Measurements from ENCODE around the gene MOB1A.
"Not testable (repeated sequence)": the region's sequence is repeated elsewhere in the genome, so short reads cannot be mapped to it uniquely, and the experiment has no call there.

The MOB1A gene

DNA sequence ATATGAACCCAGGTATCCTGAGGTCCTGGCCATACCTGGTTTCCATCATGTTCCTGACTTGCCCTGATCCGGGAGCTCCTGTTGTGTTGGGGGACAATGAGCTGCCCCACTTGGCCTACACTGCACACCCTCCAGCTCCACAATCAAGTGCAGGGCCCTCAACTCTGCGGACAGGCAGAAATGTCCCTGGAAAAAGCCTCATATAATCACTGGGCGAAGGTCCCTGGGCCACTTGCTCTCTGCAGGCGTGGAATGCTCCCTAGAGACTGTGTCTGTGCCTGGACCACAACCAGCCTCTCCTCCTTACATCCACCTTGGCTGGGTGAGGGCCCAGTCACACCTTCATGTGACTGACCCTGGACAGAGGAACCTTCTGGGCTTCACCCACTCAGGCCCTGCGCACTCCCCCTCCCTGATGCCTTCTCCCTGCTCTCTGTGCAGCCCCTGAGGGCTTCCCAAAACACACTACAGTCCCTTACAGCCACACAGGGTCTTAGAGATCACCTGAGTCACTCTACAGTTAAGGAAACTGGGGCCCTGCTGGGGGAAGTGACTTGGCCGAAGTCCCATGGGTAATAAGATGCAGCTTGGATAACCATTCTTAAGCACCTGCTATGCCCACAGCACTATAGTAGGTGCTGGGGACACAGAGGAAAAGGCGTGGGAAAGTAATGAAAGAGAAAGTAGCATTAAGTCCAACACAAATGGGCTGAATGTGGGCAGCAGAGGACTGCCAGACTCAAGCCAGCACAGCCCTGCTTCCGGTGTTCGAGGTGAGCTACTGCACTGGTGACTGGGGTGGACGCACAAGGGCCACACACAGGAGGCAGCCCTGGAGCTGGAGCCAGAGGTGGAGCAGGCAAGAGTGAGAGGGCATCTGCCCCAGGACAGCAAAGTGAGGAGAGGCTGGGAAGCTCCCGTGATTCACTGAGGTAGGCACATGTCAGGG, 40.8 kb downstream of the MOB1A start:
- Histone ChIP-seq H4K20me1 (peaks cover 0 to 17% (median 8%) of the 10 kb centered on the region in 11 experiments; a peak in 6 of 22 replicates), H3K9me3 (replicated peaks in 1 of 11) (peaks cover 0 to 5% (median 0%) of the 10 kb centered on the region in 11 experiments; a peak in 1 of 22 replicates), H3K4me1 (peaks cover 0 to 13% (median 10%) of the 10 kb centered on the region in 10 experiments; a peak in 12 of 20 replicates), H3K27ac (no peak overlapping the region), H3K9ac (no peak overlapping the region), H3K4me2 (peak overlapping the region in 6 of 11 experiments; percentile 5 to 38 (median 18); a peak in 8 of 22 replicates), H3K4me3 (no peak overlapping the region), H3K27me3 (no peaks in the 10 kb centered on the region), H3K36me3 (peaks cover 28 to 95% (median 69%) of the 10 kb centered on the region in 11 experiments)
- TF ChIP-seq Cebpa-rat (IDR thresholded peaks at IDR 0.05): no peak

DNA sequence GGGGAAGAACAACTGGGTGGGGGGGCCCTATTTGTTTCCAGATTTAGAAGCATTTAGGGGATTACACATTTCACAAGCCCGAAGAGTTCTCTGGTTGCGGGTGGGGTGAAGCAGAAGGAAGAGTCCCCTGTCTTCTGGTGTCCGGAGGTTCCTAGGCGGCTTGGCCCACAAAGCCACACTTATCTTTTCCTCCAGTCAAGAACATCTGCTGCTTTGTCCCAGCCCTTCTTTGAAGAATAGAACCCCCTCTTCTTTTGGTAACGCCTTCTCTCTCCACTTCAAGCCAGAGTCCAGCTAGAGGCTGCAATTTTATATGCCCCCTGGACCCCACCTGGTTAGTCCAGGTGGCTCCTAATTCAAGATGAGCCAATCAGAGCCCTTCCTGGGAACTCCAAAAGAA, 46.8 kb downstream of the MOB1A start:
- peaks cover 0 to 5% (median 0%) of the 10 kb centered on the region in 11 experiments; a peak in 1 of 22 replicates for H3K9me3 ChIP-seq (replicated peaks in 1 of 11)
- H3K27ac ChIP-seq: no peak overlapping the region
- peaks cover 11 to 42% (median 31%) of the 10 kb centered on the region in 11 experiments for H3K36me3 ChIP-seq
- TF ChIP-seq Cebpa-rat (IDR thresholded peaks at IDR 0.05): no peak
- H3K4me3 ChIP-seq: no peak overlapping the region
- no peak overlapping the region for H3K9ac ChIP-seq
- peak overlapping the region in 2 of 11 experiments; percentile 21 to 26; a peak in 3 of 22 replicates for H3K4me2 ChIP-seq
- peaks cover 0 to 7% (median 0%) of the 10 kb centered on the region in 10 experiments; a peak in 5 of 20 replicates for H3K4me1 ChIP-seq
- H3K27me3 ChIP-seq: no peaks in the 10 kb centered on the region
- no peaks in the 10 kb centered on the region; a peak in 2 of 22 replicates for H4K20me1 ChIP-seq

DNA sequence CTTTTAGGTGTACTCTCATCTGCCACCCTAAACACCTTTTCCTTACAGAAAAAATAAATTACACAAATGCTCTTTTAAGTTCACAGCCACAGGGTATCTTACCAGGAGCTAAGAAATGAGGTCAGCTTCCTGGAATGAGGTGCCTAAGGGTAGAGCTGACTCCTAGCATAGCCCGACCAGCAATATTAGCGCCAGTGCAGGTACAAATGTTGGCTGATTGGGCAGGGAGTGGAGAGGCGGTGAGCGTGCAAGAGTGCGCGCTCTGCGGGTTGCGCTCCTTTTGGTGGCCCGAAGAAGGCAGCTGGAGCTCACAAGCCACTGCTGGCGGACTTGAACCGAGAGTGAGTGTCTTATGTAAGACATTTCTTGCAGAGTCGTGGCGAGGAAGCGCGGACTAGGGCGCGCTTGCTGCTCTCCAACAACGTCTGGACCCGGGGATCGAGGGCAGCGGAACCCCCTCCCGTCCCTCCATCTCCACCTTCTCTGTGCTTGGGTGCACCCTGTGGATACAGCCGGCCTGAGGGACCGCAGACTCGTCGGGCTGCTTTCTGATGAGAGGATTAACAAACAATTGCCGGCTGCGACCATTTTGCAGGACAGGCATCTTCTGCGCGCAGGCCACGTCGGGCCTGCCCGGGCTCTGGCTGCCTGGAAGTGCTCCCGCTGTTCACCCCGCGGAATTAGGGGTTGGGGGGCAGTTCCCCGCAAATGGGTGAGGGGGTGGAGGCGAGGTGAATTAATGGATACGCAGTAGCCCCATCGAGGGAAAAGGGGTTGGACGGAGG, 48.3 kb downstream of the MOB1A start:
- no peak overlapping the region for H3K27ac ChIP-seq
- H3K9ac ChIP-seq: no peak overlapping the region
- H3K4me3 ChIP-seq: no peak overlapping the region
- TF ChIP-seq Cebpa-rat (IDR thresholded peaks at IDR 0.05): no peak
- peaks cover 0 to 5% (median 0%) of the 10 kb centered on the region in 11 experiments; a peak in 1 of 22 replicates for H3K9me3 ChIP-seq (replicated peaks in 1 of 11)
- H4K20me1 ChIP-seq: no peaks in the 10 kb centered on the region
- H3K4me2 ChIP-seq: no peak overlapping the region
- H3K27me3 ChIP-seq: no peaks in the 10 kb centered on the region
- H3K4me1 ChIP-seq: peaks cover 0 to 7% (median 0%) of the 10 kb centered on the region in 10 experiments; a peak in 5 of 20 replicates
- H3K36me3 ChIP-seq: peaks cover 11 to 30% (median 22%) of the 10 kb centered on the region in 11 experiments

DNA sequence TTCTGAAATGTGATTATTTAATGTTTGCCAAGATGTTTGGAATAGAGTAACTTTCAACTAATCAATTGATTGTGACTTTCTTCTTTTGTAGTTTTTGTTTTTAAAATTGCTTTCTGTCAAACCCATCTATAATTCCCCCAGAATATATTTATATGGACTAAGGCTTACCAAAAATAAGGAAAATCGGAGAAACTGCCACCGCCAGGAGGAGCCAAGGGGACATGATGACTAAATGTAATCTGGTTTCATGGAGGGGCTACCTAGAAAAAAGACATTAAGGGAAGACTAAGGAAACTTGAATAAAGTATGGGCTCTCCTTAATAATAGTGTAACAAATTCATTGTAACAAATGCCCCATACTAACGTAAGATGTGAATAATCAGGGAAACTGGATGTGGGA, 50.5 kb downstream of the MOB1A start:
- Histone ChIP-seq H3K36me3 (peaks cover 0 to 9% (median 2%) of the 10 kb centered on the region in 11 experiments; a peak in 13 of 22 replicates), H3K27ac (no peak overlapping the region), H3K4me3 (no peak overlapping the region), H3K9me3 (replicated peaks in 1 of 11) (peaks cover 2 to 13% (median 8%) of the 10 kb centered on the region in 11 experiments), H3K4me2 (no peak overlapping the region), H3K27me3 (no peaks in the 10 kb centered on the region), H3K4me1 (peaks cover 0 to 7% (median 0%) of the 10 kb centered on the region in 10 experiments; a peak in 5 of 20 replicates), H4K20me1 (no peaks in the 10 kb centered on the region), H3K9ac (no peak overlapping the region)
- no peak for TF ChIP-seq Cebpa-rat (IDR thresholded peaks at IDR 0.05)

DNA sequence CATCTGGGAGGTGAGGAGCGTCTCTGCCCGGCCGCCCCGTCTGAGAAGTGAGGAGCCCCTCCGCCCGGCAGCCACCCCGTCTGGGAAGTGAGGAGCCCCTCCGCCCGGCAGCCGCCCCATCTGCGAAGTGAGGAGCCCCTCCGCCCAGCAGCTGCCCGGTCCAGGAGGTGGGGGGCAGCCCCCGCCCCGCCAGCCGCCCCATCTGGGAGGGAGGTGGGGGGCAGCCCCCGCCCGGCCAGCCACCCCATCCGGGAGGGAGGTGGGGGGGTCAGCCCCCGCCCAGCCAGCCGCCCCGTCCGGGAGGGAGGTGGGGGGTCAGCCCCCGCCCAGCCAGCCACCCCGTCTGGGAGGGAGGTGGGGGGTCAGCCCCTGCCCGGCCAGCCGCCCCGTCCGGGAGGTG, 54.7 kb downstream of the MOB1A start:
- not testable (repeated sequence) for H3K9ac ChIP-seq, H3K4me1 ChIP-seq, H3K4me3 ChIP-seq, H3K36me3 ChIP-seq, H3K27ac ChIP-seq, H3K4me2 ChIP-seq, H3K27me3 ChIP-seq, H4K20me1 ChIP-seq
- peaks cover 18 to 41% (median 33%) of the 10 kb centered on the region in 11 experiments for H3K9me3 ChIP-seq (replicated peaks in 1 of 11)

DNA sequence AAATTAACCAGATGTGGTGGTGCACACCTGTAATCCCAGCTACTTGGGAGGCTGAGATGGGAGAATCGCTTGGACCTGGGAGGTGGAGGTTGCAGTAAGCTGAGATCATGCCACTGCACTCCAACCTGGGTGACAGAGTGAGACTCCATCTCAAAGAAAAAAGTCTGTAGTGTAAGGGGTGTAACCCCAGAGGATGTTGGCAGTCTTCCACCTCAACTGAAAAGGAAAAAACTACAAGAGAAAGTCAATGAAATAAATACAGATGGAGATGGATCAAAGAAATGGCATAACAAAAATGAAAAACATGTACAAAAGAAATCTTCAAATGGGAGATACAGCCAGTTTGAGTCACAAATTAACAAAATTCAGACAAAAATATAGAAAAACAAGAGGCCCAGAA, 56.8 kb downstream of the MOB1A start:
- not testable (repeated sequence) for H4K20me1 ChIP-seq, H3K4me3 ChIP-seq, H3K4me2 ChIP-seq, H3K36me3 ChIP-seq, H3K27me3 ChIP-seq, H3K4me1 ChIP-seq, H3K9ac ChIP-seq, H3K27ac ChIP-seq
- H3K9me3 ChIP-seq (replicated peaks in 1 of 11): peaks cover 18 to 41% (median 33%) of the 10 kb centered on the region in 11 experiments

DNA sequence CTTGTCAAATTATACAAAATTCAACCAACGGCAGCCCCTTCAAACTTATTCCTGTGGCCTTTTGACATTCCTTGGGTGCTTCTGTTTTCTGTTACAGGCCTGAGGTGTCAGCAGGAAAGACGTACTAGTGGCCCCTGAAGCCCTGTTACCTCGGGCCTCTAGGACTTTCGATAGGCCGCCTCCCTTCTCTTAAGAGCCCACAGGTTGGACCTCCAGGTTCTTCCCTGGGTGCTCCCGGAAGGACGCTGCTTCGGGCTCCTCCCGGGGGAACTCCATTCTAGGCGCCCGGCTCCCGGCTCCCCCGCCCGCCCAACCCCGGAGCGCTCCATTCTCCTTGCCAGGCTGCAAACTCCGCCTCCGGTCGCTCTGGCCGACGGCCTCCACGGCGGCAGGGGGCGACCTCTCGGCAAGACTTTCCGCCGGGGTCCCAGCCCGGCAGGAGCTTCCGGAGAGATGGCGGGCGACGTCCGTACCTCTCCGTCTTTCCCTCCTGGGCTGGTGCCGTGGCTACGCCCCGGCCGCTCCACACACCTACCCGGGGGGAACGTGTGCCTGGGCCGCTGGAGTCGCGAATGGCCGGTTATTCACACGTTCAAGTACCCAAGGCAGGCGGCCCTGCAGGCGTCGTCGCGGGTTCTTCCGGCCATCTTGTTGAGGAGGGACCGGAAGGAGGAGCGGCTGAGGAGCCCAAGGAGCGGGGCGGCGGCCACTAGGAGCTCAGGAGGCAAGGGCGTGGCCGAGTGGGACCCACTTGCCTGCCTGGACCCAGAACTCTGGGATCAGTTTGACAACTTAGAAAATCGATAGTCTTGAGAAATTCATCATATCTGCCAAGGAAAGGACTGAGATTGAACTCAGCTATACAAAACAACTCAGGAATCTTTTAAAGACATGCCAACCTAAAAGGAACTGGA, 58.5 kb downstream of the MOB1A start:
- Histone ChIP-seq H3K4me2 (peak overlapping the region; percentile 44 to 61 (median 51); a peak in 21 of 22 replicates), H4K20me1 (no peaks in the 10 kb centered on the region), H3K27ac (peak overlapping the region; percentile 85 to 93 (median 88)), H3K4me3 (peak overlapping the region; percentile 55 to 74 (median 66)), H3K9ac (peak overlapping the region; percentile 75 to 88 (median 83)), H3K4me1 (no peaks in the 10 kb centered on the region), H3K27me3 (peaks cover 0 to 5% (median 0%) of the 10 kb centered on the region in 11 experiments; a peak in 5 of 22 replicates), H3K36me3 (no peaks in the 10 kb centered on the region; a peak in 1 of 22 replicates), H3K9me3 (replicated peaks in 1 of 11) (peaks cover 18 to 41% (median 33%) of the 10 kb centered on the region in 11 experiments)
- TF ChIP-seq Cebpa-rat (IDR thresholded peaks at IDR 0.05): no peak

DNA sequence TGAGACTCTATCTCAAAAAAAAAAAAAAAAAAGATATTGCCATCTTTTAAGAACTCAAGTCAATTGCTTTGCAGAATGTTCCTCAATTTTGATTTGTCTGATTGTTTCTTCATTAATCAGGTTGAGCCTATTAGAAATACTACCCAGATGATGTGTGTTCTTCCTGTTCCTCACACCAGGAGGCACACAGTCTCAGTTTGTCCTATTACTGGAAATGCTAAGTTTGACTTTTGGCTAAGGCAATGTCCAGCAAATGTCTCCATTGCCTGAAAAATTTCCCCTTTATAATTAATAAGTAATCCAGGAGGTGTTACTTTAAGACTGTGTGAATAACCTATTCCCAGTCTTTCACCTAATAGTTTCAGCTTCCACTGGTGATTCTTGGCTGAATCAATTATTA, 59.3 kb downstream of the MOB1A start:
- Histone ChIP-seq H3K4me2 (peak overlapping the region in 9 of 11 experiments; percentile 44 to 61 (median 51); a peak in 12 of 22 replicates), H3K4me3 (peak overlapping the region in 5 of 10 experiments; percentile 60 to 74 (median 66); a peak in 6 of 20 replicates), H3K4me1 (no peaks in the 10 kb centered on the region), H3K27ac (peak overlapping the region in 2 of 11 experiments; percentile 88 to 91; a peak in 2 of 22 replicates), H3K9me3 (replicated peaks in 1 of 11) (peaks cover 18 to 41% (median 33%) of the 10 kb centered on the region in 11 experiments), H3K36me3 (no peaks in the 10 kb centered on the region; a peak in 1 of 22 replicates), H3K27me3 (peaks cover 0 to 5% (median 0%) of the 10 kb centered on the region in 11 experiments; a peak in 5 of 22 replicates), H3K9ac (no peak overlapping the region; a peak in 1 of 22 replicates), H4K20me1 (no peaks in the 10 kb centered on the region)
- TF ChIP-seq Cebpa-rat (IDR thresholded peaks at IDR 0.05): no peak
